GM18907 (cell line): ENCODE data around the gene LILRB5.
"Not testable (repeated sequence)": the region's sequence is repeated elsewhere in the genome, so short reads cannot be mapped to it uniquely, and the experiment has no call there.

Source experiments
- ATAC-seq: cut with Tn5 transposase; IDR thresholded peaks from one replicate; pipeline ENCODE4 v1.9.1; 2021; ENCODE audit warnings: mild to moderate bottlenecking, moderate library complexity; ENCODE audit not compliant: unreplicated experiment

LILRB5 gene

GRCh38 chr19:54245936-54246335, 11.1 kb downstream of the LILRB5 start:
- ATAC-seq = no peak

- ATAC-seq = not testable (repeated sequence)
These were observed 13.3 kb downstream of the LILRB5 start for GRCh38 chr19:54243809-54244208.

- not testable (repeated sequence) for ATAC-seq
These were observed 14.4 kb downstream of the LILRB5 start, which contains the start of gene LILRA6 for GRCh38 chr19:54242646-54243045. TSS of gene LILRA6 (minus strand) at chr19:54242790.

- ATAC-seq = not testable (repeated sequence)
These were observed 14.8 kb downstream of the LILRB5 start for GRCh38 chr19:54242234-54242633.

GRCh38 chr19:54240372-54241336, 16.4 kb downstream of the LILRB5 start:
- ATAC-seq = not testable (repeated sequence)

- not testable (repeated sequence) for ATAC-seq
These were observed 17.3 kb downstream of the LILRB5 start for GRCh38 chr19:54239491-54240371.

- no peak for ATAC-seq
These were observed 23.1 kb downstream of the LILRB5 start for GRCh38 chr19:54233941-54234340.

GRCh38 chr19:54231077-54231931, 25.8 kb downstream of the LILRB5 start:
- ATAC-seq = no peak

- ATAC-seq = no peak
These were observed 27.0 kb downstream of the LILRB5 start for GRCh38 chr19:54230031-54230430.

- ATAC-seq = no peak
These were observed 27.9 kb downstream of the LILRB5 start for GRCh38 chr19:54229146-54229545.

GRCh38 chr19:54224619-54225018, 32.5 kb downstream of the LILRB5 start:
- ATAC-seq = not testable (repeated sequence)

- ATAC-seq = not testable (repeated sequence)
These were observed 33.2 kb downstream of the LILRB5 start for GRCh38 chr19:54223937-54224281.

GRCh38 chr19:54223277-54223936, 33.7 kb downstream of the LILRB5 start:
- ATAC-seq = not testable (repeated sequence)

GRCh38 chr19:54222474-54223276, 34.4 kb downstream of the LILRB5 start, which contains the start of gene LILRB3:
TSS of gene LILRB3 (minus strand) at chr19:54223007. CDS start at chr19:54222976, 31 bp downstream.
- not testable (repeated sequence) for ATAC-seq

- not testable (repeated sequence) for ATAC-seq
These were observed 35.1 kb downstream of the LILRB5 start for GRCh38 chr19:54221947-54222346.

- ATAC-seq = not testable (repeated sequence)
These were observed 37.4 kb downstream of the LILRB5 start for GRCh38 chr19:54219702-54220101.

- ATAC-seq = no peak
These were observed 38.0 kb downstream of the LILRB5 start for GRCh38 chr19:54218960-54219661.

GRCh38 chr19:54218259-54218658, 38.8 kb downstream of the LILRB5 start:
- ATAC-seq = no peak
